HEK293 (cell line): ENCODE measurements around the gene ISYNA1.

ENCODE experiments used
- BCL11A ChIP-seq: fragments of 450-650 bp; formaldehyde crosslinking; IDR thresholded peaks from 2 replicates; pipeline ENCODE4 v1.5.1; 2016; ENCODE audit warnings: low read depth, missing biosample characterization, missing genetic modification characterization
- CTCF ChIP-seq: fragments of 450-650 bp; formaldehyde crosslinking; IDR thresholded peaks from 2 replicates; pipeline ENCODE4 v1.5.1; 2016; ENCODE audit warnings: missing biosample characterization, missing genetic modification characterization
- TCF7L2 ChIP-seq: IDR thresholded peaks from 2 replicates; pipeline ENCODE4 v1.6.1; 2011; ENCODE audit warnings: low read depth, mild to moderate bottlenecking, inconsistent platforms, low read length, moderate library complexity, borderline replicate concordance
- ZBTB1 ChIP-seq: fragments of 450-650 bp; formaldehyde crosslinking; IDR thresholded peaks from 2 replicates; pipeline ENCODE4 v1.5.1; 2016; ENCODE audit warnings: missing biosample characterization, missing genetic modification characterization
- ZBTB11 ChIP-seq: fragments of 450-650 bp; formaldehyde crosslinking; conservative IDR thresholded peaks from 2 replicates; pipeline ENCODE4 v1.5.1; 2016; ENCODE audit warnings: low read depth, missing biosample characterization, missing genetic modification characterization
- ZBTB44 ChIP-seq: fragments of 450-650 bp; IDR thresholded peaks from 2 replicates; pipeline ENCODE4 v1.5.1; 2018; ENCODE audit warnings: missing biosample characterization, mild to moderate bottlenecking, missing genetic modification characterization
- ZBTB49 ChIP-seq: fragments of 450-650 bp; formaldehyde crosslinking; IDR thresholded peaks from 2 replicates; pipeline ENCODE4 v1.5.1; 2016; ENCODE audit warnings: missing biosample characterization, missing genetic modification characterization, low read depth
- ZFP41 ChIP-seq: fragments of 450-650 bp; formaldehyde crosslinking; IDR thresholded peaks from 2 replicates; pipeline ENCODE4 v1.5.1; 2016; ENCODE audit warnings: missing biosample characterization, missing genetic modification characterization, borderline replicate concordance
- ZNF248 ChIP-seq: fragments of 450-650 bp; formaldehyde crosslinking; IDR thresholded peaks from 2 replicates; pipeline ENCODE4 v1.5.1; 2017; ENCODE audit warnings: missing biosample characterization, missing genetic modification characterization
- ZNF423 ChIP-seq: fragments of 450-650 bp; formaldehyde crosslinking; IDR thresholded peaks from 2 replicates; pipeline ENCODE4 v1.5.1; 2016; ENCODE audit warnings: missing biosample characterization, missing genetic modification characterization
- ZNF600 ChIP-seq: fragments of 450-650 bp; formaldehyde crosslinking; IDR thresholded peaks from 2 replicates; pipeline ENCODE4 v1.5.1; 2016; ENCODE audit warnings: missing biosample characterization, missing genetic modification characterization
- TF ChIP-seq, protein P1 (sequence below): fragments of 450-650 bp; formaldehyde crosslinking; IDR thresholded peaks from 2 replicates; pipeline ENCODE4 v1.5.1; 2016; ENCODE audit warnings: missing biosample characterization, missing genetic modification characterization, borderline replicate concordance

DNA sequence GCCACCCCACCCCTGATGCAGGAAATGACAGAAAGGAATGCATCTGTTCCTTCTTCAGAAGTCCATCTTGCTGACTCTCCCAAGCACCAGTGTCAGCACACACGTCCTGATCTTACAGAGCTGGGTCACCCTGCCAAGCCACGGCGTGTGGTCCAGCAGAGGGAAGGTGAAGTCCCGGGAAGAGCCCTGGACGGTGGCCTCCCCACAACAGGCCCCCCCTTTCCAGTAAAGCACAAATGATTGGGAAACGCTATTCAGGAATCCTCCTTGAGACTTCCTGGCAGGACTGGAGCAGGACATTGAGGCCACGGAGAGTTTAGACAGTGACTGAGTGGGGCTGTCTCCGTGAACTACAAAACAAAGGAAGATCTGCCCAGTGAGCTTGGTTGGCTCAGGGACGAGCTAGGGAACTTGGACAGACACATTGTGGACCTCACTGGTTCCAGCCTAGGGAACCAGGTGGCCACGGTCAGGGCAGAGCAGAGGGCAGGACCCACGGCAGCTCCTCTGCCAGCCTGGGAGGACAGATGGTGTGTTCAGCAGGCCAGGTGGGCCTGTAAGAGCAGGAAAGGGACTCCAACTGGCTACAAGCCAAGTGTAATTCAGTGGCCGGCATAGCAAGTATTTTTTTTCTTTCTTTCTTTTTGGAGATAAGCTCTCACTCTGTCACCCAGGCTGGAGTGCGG, 42.2 kb upstream of the ISYNA1 start:
- TF ChIP-seq CTCF: no peak
- TF ChIP-seq ZBTB49: no peak
- TF ChIP-seq ZBTB1: no peak
- TF ChIP-seq ZNF423 (tag by site-specific recombination): no peak
- no peak for TF ChIP-seq ZFP41 (tag by site-specific recombination)
- no peak for TF ChIP-seq ZNF248 (tag by site-specific recombination)
- TF ChIP-seq TCF7L2: no peak
- TF ChIP-seq ZNF600: no peak
- TF ChIP-seq BCL11A: no peak
- no peak for TF ChIP-seq ZBTB11 (tag by site-specific recombination)
- no peak for TF ChIP-seq ZBTB44
- TF ChIP-seq, protein P1, sequence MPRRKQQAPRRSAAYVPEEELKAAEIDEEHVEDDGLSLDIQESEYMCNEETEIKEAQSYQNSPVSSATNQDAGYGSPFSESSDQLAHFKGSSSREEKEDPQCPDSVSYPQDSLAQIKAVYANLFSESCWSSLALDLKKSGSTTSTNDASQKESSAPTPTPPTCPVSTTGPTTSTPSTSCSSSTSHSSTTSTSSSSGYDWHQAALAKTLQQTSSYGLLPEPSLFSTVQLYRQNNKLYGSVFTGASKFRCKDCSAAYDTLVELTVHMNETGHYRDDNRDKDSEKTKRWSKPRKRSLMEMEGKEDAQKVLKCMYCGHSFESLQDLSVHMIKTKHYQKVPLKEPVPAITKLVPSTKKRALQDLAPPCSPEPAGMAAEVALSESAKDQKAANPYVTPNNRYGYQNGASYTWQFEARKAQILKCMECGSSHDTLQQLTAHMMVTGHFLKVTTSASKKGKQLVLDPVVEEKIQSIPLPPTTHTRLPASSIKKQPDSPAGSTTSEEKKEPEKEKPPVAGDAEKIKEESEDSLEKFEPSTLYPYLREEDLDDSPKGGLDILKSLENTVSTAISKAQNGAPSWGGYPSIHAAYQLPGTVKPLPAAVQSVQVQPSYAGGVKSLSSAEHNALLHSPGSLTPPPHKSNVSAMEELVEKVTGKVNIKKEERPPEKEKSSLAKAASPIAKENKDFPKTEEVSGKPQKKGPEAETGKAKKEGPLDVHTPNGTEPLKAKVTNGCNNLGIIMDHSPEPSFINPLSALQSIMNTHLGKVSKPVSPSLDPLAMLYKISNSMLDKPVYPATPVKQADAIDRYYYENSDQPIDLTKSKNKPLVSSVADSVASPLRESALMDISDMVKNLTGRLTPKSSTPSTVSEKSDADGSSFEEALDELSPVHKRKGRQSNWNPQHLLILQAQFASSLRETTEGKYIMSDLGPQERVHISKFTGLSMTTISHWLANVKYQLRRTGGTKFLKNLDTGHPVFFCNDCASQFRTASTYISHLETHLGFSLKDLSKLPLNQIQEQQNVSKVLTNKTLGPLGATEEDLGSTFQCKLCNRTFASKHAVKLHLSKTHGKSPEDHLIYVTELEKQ (tag by site-specific recombination): no peak
